CD14-positive monocyte (primary cell): ENCODE measurements around the gene ADGRE1. TPM values are rescaled to one million over a fixed set of nuclear protein-coding genes. Genes with fewer than 3 reads are reported as not detected.

Experiments
- DNase-seq, 3 donors: peaks; one replicate each; pipeline ENCODE4 v3.0.0-alpha.2; 2011 to 2022
- H2AFZ ChIP-seq: 2 replicates; pipeline ENCODE4 v1.6.0; 2012; ENCODE audit warnings: mild to moderate bottlenecking, low read depth, low read length, inconsistent platforms; ENCODE audit not compliant: insufficient read depth, poor library complexity, severe bottlenecking
- H3K27ac ChIP-seq, 2 donors: 1 replicate in 1 of 2; 2 replicates in 1 of 2; pipeline ENCODE4 v1.5.1; 2012 to 2013; ENCODE audit warnings: low read length in 2 of 2, control low read depth in 1 of 2, inconsistent platforms in 1 of 2, low read depth in 1 of 2, mild to moderate bottlenecking in 1 of 2
- H3K27me3 ChIP-seq, 2 donors: one replicate each; pipeline versions ENCODE4 v1.6.0 to v1.6.1; 2011 to 2013; ENCODE audit warnings: low read length in 2 of 2; ENCODE audit not compliant: control insufficient read depth in 2 of 2, insufficient read depth in 2 of 2
- H3K36me3 ChIP-seq, 2 donors: replicated peaks in 1 of 2; 1 replicate in 1 of 2; 2 replicates in 1 of 2; pipeline versions ENCODE4 v1.5.1 to v1.6.1; 2012 to 2013; ENCODE audit warnings: low read length in 2 of 2, control low read depth in 1 of 2, inconsistent platforms in 1 of 2, mild to moderate bottlenecking in 1 of 2; ENCODE audit not compliant: insufficient read depth in 2 of 2, control insufficient read depth in 1 of 2
- H3K4me1 ChIP-seq, 2 donors: 1 replicate in 1 of 2; 2 replicates in 1 of 2; pipeline versions ENCODE4 v1.5.1 to v1.6.1; 2012 to 2013; ENCODE audit warnings: low read length in 2 of 2, control low read depth in 1 of 2, inconsistent platforms in 1 of 2, mild to moderate bottlenecking in 1 of 2, moderate library complexity in 1 of 2; ENCODE audit not compliant: insufficient read depth in 2 of 2, control insufficient read depth in 1 of 2
- H3K4me2 ChIP-seq: replicated peaks from 2 replicates; pipeline ENCODE3; 2012; ENCODE audit warnings: low read length, moderate library complexity, mild to moderate bottlenecking; ENCODE audit not compliant: poor library complexity, severe bottlenecking; ENCODE audit errors: extremely low read depth
- H3K4me3 ChIP-seq, 3 experiments: fragments of 200-600 bp in 1 of 3; sonication (generic) in 1 of 3; replicated peaks in 1 of 3; 1 replicate in 2 of 3; 2 replicates in 1 of 3; pipeline ENCODE4 v1.5.1; 2011 to 2013; ENCODE audit warnings: low read length in 3 of 3, mild to moderate bottlenecking in 3 of 3, control low read depth in 2 of 3, low read depth in 2 of 3, inconsistent platforms in 1 of 3, moderate library complexity in 1 of 3
- H3K79me2 ChIP-seq: 2 replicates; pipeline ENCODE4 v1.6.0; 2012; ENCODE audit warnings: mild to moderate bottlenecking, control low read depth, inconsistent platforms, low read length, moderate library complexity; ENCODE audit not compliant: insufficient read depth
- H3K9ac ChIP-seq: 2 replicates; pipeline ENCODE4 v1.6.0; 2017; ENCODE audit warnings: low read length, mild to moderate bottlenecking; ENCODE audit not compliant: insufficient read depth, poor library complexity, severe bottlenecking
- H3K9me3 ChIP-seq, 2 donors: replicated peaks in 1 of 2; 1 replicate in 1 of 2; 2 replicates in 1 of 2; pipeline versions ENCODE4 v1.5.1 to v1.6.1; 2012 to 2013; ENCODE audit warnings: low read length in 2 of 2, control low read depth in 1 of 2; ENCODE audit not compliant: control insufficient read depth in 1 of 2, insufficient read depth in 1 of 2
- H4K20me1 ChIP-seq: 2 replicates; pipeline ENCODE4 v1.6.0; 2012; ENCODE audit warnings: mild to moderate bottlenecking, low read length, control low read depth, moderate library complexity; ENCODE audit not compliant: insufficient read depth
- H3K27ac Mint-ChIP-seq, 7 donors: one replicate each; pipeline ENCODE4 v1.8.0; 2020; ENCODE audit warnings: mild to moderate bottlenecking in 7 of 7, mixed read lengths in 7 of 7, moderate library complexity in 6 of 7, inconsistent platforms in 2 of 7
- H3K27me3 Mint-ChIP-seq, 3 donors: one replicate each; pipeline ENCODE4 v1.8.0; 2021 to 2022; ENCODE audit warnings: low read depth in 3 of 3, mild to moderate bottlenecking in 3 of 3, mixed read lengths in 3 of 3, moderate library complexity in 3 of 3, inconsistent platforms in 1 of 3
- H3K36me3 Mint-ChIP-seq, 2 donors: one replicate each; pipeline ENCODE4 v1.8.0; 2020; ENCODE audit warnings: mixed read lengths in 2 of 2, inconsistent platforms in 1 of 2, mild to moderate bottlenecking in 1 of 2
- H3K4me1 Mint-ChIP-seq: one replicate; pipeline ENCODE4 v1.8.0; 2020; ENCODE audit warnings: mild to moderate bottlenecking, mixed read lengths
- H3K4me3 Mint-ChIP-seq, 2 donors: one replicate each; pipeline ENCODE4 v1.8.0; 2020; ENCODE audit warnings: mild to moderate bottlenecking in 2 of 2, mixed read lengths in 2 of 2, moderate library complexity in 1 of 2
- H3K9me3 Mint-ChIP-seq, 7 donors: one replicate each; pipeline ENCODE4 v1.8.0; 2020 to 2022; ENCODE audit warnings: mixed read lengths in 7 of 7, mild to moderate bottlenecking in 6 of 7, moderate library complexity in 6 of 7, inconsistent platforms in 2 of 7
- WGBS: methylation state at CpG from one replicate; pipeline ENCODE4 v1.1.5; 2013; ENCODE audit warnings: missing lambda C conversion rate; ENCODE audit not compliant: insufficient coverage; 5-methylcytosine and 5-hydroxymethylcytosine counted together
- intact Hi-C, 2 donors: fragments of 100-400 bp; cut with micrococcal nuclease; formaldehyde crosslinking; loops; one replicate each; pipeline versions ENCODE4 v1.15.0 to v1.15.1; 2023
- polyA plus RNA-seq, 3 donors: library from polyadenylated mRNA; depleted of rRNA in 1 of 3; unstranded in 2 of 3; stranded (reverse) in 1 of 3; fragments of 300-500 nt in 2 of 3; fragments of >200 nt in 1 of 3; fragmentation: Illumina TruSeq in 2 of 3; gene quantifications; 1 replicate in 2 of 3; 2 replicates in 1 of 3; pipeline ENCODE4 v1.2.3, GENCODE V29; 2012 to 2021
- TF ChIP-seq, protein P1 (sequence below): fragments of 200-600 bp; IDR thresholded peaks from one replicate; pipeline ENCODE4 v1.8.0; 2022; ENCODE audit warnings: antibody characterized with exemption, mild to moderate bottlenecking

Gene ADGRE1
- polyA plus RNA-seq, 3 donors = 13.9 to 37.7 (median 21.6) TPM

DNA sequence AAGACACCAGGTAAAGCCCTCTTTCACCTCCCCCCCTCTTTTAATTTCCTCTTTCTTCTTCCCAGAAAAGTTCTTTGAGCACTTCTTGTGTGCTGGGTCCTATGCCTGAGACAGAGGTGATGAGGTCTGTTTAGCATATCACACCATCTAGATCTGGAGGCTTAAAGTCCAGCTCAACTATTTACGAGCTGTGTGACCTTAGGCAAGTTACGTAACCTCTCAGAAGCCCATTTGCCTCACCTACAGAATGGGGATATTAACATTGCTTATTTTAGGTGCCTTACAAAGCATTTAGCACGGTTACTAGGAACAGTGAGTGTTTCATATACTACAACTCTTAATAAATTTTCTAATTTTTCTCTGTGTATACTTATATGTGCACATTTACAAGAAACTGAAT is 47.7 kb downstream of the ADGRE1 start:
- H2AFZ ChIP-seq = no peak overlapping the region
- H3K9ac ChIP-seq = no peak overlapping the region
- H3K4me2 ChIP-seq = no peak overlapping the region
- H3K27ac Mint-ChIP-seq = no peak overlapping the region
- no peak for DNase-seq
- no peaks in the 10 kb centered on the region for H3K79me2 ChIP-seq
- intact Hi-C loops = no loop called here
- H3K36me3 Mint-ChIP-seq = peaks cover 10 to 48% of the 10 kb centered on the region in 2 donors
- H3K27ac ChIP-seq = no peak overlapping the region
- no peaks in the 10 kb centered on the region for H3K27me3 ChIP-seq
- no peak overlapping the region for H3K4me3 ChIP-seq
- peaks cover 0 to 2% (median 2%) of the 10 kb centered on the region in 3 donors for H3K27me3 Mint-ChIP-seq
- peaks cover 5 to 20% (median 12%) of the 10 kb centered on the region in 7 donors for H3K9me3 Mint-ChIP-seq
- H3K4me1 Mint-ChIP-seq = no peaks in the 10 kb centered on the region
- TF ChIP-seq, protein P1, sequence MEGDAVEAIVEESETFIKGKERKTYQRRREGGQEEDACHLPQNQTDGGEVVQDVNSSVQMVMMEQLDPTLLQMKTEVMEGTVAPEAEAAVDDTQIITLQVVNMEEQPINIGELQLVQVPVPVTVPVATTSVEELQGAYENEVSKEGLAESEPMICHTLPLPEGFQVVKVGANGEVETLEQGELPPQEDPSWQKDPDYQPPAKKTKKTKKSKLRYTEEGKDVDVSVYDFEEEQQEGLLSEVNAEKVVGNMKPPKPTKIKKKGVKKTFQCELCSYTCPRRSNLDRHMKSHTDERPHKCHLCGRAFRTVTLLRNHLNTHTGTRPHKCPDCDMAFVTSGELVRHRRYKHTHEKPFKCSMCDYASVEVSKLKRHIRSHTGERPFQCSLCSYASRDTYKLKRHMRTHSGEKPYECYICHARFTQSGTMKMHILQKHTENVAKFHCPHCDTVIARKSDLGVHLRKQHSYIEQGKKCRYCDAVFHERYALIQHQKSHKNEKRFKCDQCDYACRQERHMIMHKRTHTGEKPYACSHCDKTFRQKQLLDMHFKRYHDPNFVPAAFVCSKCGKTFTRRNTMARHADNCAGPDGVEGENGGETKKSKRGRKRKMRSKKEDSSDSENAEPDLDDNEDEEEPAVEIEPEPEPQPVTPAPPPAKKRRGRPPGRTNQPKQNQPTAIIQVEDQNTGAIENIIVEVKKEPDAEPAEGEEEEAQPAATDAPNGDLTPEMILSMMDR = no peak
- peaks cover 6 to 7% of the 10 kb centered on the region in 2 donors for H3K9me3 ChIP-seq
- peak overlapping the region in 1 of 2 donors; percentile 16 for H3K4me3 Mint-ChIP-seq
- no peaks in the 10 kb centered on the region for H4K20me1 ChIP-seq
- peaks cover 0 to 30% of the 10 kb centered on the region in 2 donors for H3K36me3 ChIP-seq
- WGBS = no CpG with 5 or more reads among the region's 3 CpGs
- H3K4me1 ChIP-seq = no peaks in the 10 kb centered on the region

DNA sequence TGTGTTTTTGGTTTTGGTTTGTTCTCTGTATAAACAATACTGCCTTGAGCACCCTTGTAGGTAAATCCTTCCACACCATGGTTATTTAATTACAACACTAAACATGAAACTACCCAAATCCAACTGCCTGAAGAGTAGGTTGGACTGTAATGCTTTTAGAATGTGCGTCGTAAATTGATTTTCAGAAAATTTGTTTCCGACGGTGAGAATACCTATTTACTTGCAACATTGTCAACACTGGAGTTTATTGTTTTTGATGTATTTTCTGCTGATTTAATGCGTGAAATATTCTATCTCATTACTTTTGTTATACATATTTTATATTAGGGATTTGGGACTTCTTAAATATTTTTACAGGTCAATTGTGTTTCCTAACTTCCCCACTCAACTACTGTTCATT is 48.2 kb downstream of the ADGRE1 start:
- no peak overlapping the region for H2AFZ ChIP-seq
- no peaks in the 10 kb centered on the region for H3K79me2 ChIP-seq
- H3K9ac ChIP-seq = no peak overlapping the region
- H3K4me1 ChIP-seq = no peaks in the 10 kb centered on the region
- no peak overlapping the region for H3K4me2 ChIP-seq
- H3K9me3 Mint-ChIP-seq = peaks cover 3 to 14% (median 6%) of the 10 kb centered on the region in 7 donors
- no peak for DNase-seq
- no peaks in the 10 kb centered on the region for H3K4me1 Mint-ChIP-seq
- no peak overlapping the region for H3K27ac ChIP-seq
- no peak overlapping the region for H3K27ac Mint-ChIP-seq
- no peak overlapping the region for H3K4me3 Mint-ChIP-seq
- H3K9me3 ChIP-seq = peaks cover under 1 to 2% of the 10 kb centered on the region in 2 donors
- H4K20me1 ChIP-seq = no peaks in the 10 kb centered on the region
- intact Hi-C loops = no loop called here
- TF ChIP-seq, protein P1 = no peak
- peaks cover 0 to 2% (median 2%) of the 10 kb centered on the region in 3 donors for H3K27me3 Mint-ChIP-seq
- peaks cover 0 to 35% of the 10 kb centered on the region in 2 donors for H3K36me3 ChIP-seq
- peaks cover 12 to 48% of the 10 kb centered on the region in 2 donors for H3K36me3 Mint-ChIP-seq
- H3K27me3 ChIP-seq = no peaks in the 10 kb centered on the region
- H3K4me3 ChIP-seq = no peak overlapping the region
- WGBS = no CpG with 5 or more reads among the region's 5 CpGs
